CD4-positive, alpha-beta T cell treated with Interleukin-10 for 1 hour (primary cell): Measurements from ENCODE around the gene VSTM1.
"Not testable (repeated sequence)": the region's sequence is repeated elsewhere in the genome, so short reads cannot be mapped to it uniquely, and the experiment has no call there.

Experiments used
- DNase-seq: peaks from one replicate; pipeline ENCODE4 v3.0.0-alpha.2; 2020

Gene VSTM1

DNA sequence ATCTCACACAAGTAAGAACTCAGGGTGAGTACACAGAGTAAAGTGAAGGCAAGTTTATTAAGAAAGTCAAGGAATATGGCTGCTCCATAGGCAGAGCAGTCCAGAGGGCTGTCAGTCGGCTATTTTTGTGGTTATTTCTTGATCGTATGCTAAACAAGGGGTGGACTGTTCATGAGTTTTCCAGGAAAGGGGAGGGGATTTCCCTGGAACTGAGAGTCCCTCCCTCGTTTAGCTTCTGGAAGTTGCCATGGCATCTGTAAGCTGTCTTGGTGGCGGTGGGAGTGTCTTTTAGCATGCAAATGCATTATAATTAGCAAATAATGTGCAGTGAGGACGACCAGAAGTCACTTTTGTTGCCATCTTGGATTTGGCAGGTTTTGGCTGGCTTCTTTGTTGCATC, 5.8 kb upstream of the VSTM1 start:
- no peak for DNase-seq

DNA sequence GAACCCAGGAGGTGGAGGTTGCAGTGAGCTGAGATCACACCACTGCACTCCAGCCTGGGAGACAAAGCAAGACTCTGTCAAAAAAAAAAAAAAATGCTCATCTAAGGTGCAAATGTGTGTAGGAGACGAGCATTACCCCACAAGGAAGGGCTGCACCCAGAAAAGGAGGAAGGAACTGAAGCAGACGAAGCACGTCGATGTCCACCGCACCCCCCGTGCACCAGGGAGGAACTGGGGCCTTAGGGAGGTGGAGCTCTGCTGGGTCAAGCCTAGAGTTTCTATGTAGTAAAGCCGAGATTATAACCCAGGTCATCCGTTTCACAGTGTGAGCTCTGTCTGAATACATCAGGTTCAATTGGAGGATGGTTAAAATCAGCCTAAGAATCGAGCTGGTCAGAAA, 1.1 kb downstream of the VSTM1 start:
- DNase-seq = no peak

GRCh38 chr19:54047616-54048015, 16.1 kb downstream of the VSTM1 start:
- no peak for DNase-seq

DNA sequence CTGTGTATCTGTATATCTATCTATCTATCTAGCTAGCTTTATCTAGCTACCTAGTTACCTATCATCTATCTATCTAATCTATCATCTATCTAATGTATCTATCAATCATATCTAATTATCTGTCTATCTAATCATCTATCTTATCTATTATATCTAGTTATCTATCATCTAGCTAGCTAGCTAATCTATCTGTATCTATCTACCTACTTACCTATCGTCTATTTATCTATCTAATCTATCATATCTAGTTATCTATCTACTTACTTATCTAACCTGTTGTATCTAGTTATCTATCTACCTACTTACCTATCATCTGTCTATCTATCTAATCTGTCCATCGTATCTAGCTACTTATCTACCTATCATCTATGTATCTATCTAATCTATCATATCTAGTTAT, 17.9 kb downstream of the VSTM1 start:
- no peak for DNase-seq

- DNase-seq = no peak
These were observed 20.7 kb downstream of the VSTM1 start for GRCh38 chr19:54042989-54043388.

DNA sequence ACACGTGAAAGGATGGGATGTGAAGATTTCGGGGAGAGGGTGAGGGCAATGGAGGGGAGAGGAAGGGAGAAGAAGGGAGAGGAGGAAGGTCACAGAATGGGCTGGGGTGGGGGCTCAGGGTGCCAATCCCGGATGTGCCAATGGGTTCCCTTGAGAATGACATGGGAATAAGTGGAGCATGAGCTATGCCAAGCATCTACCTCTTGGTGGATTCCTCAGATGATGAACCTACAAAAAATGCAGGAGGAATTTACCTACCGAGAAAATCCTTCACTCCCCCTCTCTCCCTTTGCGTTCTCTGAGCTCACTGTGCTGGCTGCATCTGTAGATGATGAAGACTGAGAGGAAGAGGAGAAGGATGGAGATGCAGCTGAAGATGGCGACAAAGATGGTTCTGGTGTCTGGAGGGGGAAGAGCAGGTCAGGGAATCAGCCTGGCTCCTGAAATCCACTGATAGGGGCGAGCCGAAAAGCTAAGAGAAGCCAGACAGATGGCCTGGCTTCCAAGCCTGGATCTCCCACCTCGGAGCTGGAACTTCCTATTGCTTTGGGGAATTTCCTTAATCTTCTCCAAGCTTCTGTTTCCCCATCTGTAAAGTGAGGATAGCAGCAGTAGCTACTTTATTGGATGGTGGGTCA, 21.6 kb downstream of the VSTM1 start:
- DNase-seq = no peak

GRCh38 chr19:54040003-54040402, 23.7 kb downstream of the VSTM1 start:
- no peak for DNase-seq

DNA sequence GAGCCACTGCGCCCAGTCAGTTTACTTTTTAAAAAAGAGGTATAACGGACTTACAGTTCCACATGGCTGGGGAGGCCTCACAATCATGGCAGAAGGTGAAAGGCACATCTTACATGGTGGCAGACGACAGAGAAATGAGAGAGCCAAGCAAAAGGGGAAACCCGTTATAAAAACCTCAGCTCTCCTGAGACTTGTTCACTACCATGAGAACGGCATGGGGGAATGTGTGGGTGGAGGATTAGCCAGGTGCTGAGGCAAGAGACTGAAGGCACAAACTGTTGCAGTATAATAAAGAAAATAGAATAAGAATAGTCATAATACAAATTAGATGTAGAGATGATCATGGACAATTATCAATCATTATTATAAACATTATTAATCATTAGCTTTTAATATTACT, 27.2 kb downstream of the VSTM1 start:
- DNase-seq = not testable (repeated sequence)

GRCh38 chr19:54035215-54036178, 28.2 kb downstream of the VSTM1 start:
- no peak for DNase-seq

GRCh38 chr19:54030895-54031586, 32.7 kb downstream of the VSTM1 start:
- DNase-seq = no peak

DNA sequence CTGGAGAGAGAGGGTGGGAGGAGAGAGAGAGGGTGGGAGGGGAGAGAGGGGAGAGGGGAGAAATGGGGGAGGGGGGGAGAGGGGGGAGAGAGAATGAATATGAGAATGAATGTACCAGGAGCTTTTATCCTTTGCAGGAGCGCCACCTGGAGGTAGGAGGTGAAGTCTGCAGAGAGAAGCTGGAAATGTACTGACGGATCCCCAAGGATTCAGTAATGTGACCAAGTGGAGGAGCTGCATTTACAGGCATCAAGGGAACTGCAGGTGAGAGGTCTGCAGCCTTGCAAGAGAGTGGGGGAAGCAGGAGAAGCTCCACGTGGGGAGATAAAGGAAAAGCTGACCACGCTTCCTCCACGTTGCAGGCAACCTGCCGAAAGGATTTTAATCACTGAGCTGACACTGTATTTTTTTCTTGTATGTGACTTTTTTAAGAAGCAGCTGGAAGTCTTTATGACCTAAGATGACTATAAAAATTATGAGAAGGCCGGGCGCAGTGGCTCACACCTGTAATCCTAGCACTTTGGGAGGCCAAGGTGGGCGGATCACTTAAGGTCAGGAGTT, 33.7 kb downstream of the VSTM1 start:
- peak; percentile 53 for DNase-seq

GRCh38 chr19:54029301-54029700, 34.4 kb downstream of the VSTM1 start:
- no peak for DNase-seq

- no peak for DNase-seq
These were observed 37.0 kb downstream of the VSTM1 start for GRCh38 chr19:54026656-54027055.

DNA sequence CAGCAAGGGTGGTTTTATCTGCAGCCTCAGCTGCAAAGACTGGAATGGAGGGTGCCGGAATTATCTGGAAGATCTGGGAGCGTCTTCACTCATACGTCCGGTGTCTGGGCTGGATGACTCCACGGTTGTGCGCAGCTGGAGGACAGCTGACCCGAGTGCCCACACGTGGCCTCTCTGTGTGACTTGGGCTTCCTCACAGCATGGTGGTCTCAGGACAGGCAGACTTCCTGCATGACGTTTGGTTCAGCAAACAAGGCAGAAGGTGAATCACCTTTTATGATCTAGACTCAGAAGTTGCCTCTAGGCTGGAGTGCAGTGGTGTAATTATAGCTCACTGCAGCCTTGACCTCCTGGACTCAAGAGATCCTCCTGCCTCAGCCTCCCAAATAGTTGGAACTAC, 39.0 kb downstream of the VSTM1 start:
- DNase-seq = no peak

DNA sequence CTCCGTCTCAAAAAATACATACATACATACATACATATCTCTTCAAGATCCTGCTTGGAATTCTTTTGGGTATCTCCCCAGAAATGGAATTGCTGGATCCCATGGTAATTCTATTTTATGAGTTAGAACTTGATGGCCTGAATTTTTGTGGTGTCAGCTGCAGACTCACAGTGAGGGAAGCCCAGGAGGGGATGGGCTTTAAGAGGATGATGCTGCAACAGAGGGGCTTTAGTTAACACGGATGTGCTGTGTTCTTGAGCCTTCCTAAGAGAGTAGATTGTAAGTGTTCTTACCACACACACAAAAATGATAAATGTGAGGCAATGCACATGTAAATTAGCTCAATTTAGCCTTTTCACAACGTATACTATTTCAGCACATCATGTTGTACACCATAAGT, 40.5 kb downstream of the VSTM1 start:
- DNase-seq = no peak

DNA sequence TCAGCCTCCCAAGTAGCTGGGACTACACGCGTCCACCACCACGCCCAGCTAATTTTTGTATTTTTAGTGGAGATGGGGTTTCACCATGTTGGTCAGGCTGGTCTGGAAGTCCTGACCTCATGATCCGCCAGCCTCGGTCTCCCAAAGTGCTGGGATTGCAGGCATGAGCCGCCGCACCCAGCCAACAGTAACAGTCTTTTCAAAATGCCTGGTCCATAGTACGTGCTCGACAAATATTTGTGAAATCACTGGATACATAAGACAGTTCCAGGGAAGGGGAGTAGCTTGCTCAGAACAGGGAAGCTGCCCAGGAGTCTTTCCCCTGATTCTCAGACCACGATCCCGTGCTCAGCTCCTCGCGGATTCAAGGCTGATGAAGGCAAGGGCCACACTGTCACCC, 41.8 kb downstream of the VSTM1 start:
- DNase-seq = no peak

- DNase-seq = no peak
These were observed 42.3 kb downstream of the VSTM1 start for GRCh38 chr19:54021363-54021762.

- no peak for DNase-seq
These were observed 46.4 kb downstream of the VSTM1 start for GRCh38 chr19:54017261-54017660.

- no peak for DNase-seq
These were observed 48.7 kb downstream of the VSTM1 start for GRCh38 chr19:54014920-54015560.

DNA sequence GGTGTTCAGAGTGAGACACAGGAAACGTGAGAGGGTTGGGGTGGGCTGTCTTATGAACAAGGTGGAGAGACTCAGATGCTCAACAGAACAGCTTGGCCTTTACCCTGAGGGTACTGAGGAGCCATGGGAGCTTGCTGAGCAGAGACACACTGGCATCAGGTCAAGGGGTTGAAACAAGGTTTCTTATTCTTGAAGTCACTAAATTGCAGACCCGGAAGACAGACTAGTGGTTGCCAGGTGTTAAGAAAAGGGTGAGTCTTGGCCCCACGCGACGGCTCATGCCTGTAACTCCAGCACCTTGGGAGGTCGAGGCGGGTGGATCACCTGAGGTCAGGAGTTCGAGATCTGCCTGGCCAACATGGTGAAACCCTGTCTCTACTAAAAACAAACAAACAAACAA, 49.8 kb downstream of the VSTM1 start:
- no peak for DNase-seq

- no peak for DNase-seq
These were observed 52.0 kb downstream of the VSTM1 start for GRCh38 chr19:54011507-54012211.

GRCh38 chr19:54010474-54010873, 53.2 kb downstream of the VSTM1 start:
- DNase-seq = no peak
